Vagina (tissue), 2 donors: Measurements from ENCODE around the gene MPLKIP.

ENCODE experiments used
- CTCF ChIP-seq, 3 experiments: fragments of 450-650 bp in 2 of 3; fragments of 200-600 bp in 1 of 3; sonication (generic) in 1 of 3; IDR thresholded peaks; one replicate each; pipeline ENCODE4 v1.5.1; 2017 to 2019; ENCODE audit warnings: antibody characterized with exemption in 3 of 3, mild to moderate bottlenecking in 2 of 3, moderate library complexity in 2 of 3
- POLR2A ChIP-seq, 2 donors: fragments of 450-650 bp; IDR thresholded peaks; one replicate each; pipeline ENCODE4 v1.6.1; 2017; ENCODE audit warnings: antibody characterized with exemption in 2 of 2, mild to moderate bottlenecking in 2 of 2, moderate library complexity in 2 of 2

- TF ChIP-seq CTCF (IDR thresholded peaks at IDR 0.05) (no peak), POLR2A (IDR thresholded peaks at IDR 0.05) (no peak)
Observed at GRCh38 chr7:40095230-40095629, 39.2 kb downstream of the MPLKIP start.
